Measurements from ENCODE around the gene POU2F1.
A peak's percentile ranks its signal among the peaks of the same experiment; 100 is the strongest.

The POU2F1 gene

GRCh38 chr1:167220537-167221125 lies at the start of gene POU2F1:
Gene POU2F1 (plus strand): TSS chr1:167220886. CDS start chr1:167220898, 12 bp downstream.
- peak; percentile 98 for DNase-seq (ENCODE audit: low read depth)

- DNase-seq (ENCODE audit: low read depth), result no peak
Observed at GRCh38 chr1:167171286-167171929, 49.3 kb upstream of the POU2F1 start.

DNA sequence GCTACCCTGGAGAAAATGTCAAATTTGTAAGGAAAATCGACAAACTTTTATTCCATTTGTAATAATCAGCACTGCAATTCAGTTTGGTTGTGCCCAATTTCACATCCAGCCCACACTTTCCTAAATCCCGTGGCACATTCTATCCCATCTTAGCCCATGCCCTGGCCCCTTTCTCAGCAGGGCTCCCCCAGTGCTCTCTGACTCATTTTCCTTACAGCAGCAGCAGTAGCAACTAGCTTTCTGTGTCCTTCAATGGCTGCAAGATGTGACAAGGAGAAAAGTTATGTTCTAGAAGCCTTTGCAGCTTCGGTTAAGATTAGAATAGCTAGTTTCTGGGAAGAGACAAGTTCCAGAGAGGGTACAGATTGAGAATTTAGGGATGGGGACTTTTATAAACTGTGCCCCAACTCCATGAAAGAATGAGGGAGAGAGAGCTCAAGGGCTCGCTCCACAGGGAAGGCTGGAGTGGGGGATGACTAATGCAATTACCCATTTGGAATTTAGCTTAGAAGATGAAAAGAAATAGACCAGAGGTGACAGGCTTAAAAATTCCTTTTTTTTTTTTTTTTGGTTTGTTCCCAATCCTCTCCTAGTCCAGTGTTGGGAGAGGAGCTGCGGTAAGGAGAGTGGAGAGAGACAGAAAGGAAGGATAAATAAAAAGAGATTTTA lies 47.0 kb upstream of the POU2F1 start:
- DNase-seq (ENCODE audit: low read depth), result no peak

DNA sequence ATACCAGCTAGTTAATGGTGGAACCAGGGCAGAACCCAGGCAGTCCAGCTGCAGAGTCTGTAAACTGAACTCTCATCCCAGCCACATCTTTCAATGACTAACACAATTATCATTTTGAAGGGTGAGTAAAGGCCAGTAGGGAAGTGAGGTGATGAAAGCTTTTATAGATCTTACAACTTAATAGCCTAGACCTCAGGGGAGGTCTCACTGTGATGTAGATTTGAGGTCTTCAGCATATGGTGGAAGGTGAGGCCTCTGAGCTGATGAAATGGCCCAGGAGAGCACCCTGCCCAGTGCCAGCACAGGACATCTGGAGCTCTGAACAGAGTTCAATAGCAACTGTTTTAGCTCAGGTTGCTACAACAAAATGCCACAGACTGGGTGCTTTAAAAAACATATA lies 44.8 kb upstream of the POU2F1 start:
- no peak for DNase-seq (ENCODE audit: low read depth)

- no peak for DNase-seq (ENCODE audit: low read depth)
Observed at GRCh38 chr1:167178831-167179230, 41.9 kb upstream of the POU2F1 start.

GRCh38 chr1:167182571-167183320 lies 37.9 kb upstream of the POU2F1 start:
- no peak for DNase-seq (ENCODE audit: low read depth)

DNA sequence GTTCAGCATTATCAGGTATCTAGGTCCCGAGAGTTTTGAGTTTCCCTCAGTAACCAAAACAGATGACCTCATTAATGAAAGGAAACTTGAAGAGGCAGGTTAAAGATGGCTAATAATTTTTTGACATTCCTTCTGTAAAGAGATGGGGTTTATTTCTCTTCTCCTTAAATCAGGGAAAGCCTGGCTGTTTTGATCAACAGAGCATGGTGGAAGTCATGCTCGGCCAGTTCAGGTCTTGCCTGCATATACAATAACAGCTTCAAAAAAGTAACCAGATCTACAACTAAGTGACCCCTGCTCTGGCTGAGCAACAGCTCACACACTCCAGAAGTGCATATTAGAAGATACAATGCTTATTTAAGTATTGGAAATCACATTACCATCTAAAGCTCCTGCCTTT lies 36.6 kb upstream of the POU2F1 start:
- DNase-seq (ENCODE audit: low read depth), result no peak

GRCh38 chr1:167185062-167185461 lies 35.6 kb upstream of the POU2F1 start:
- DNase-seq (ENCODE audit: low read depth), result no peak

GRCh38 chr1:167185974-167186657 lies 34.6 kb upstream of the POU2F1 start:
- DNase-seq (ENCODE audit: low read depth), result no peak

DNA sequence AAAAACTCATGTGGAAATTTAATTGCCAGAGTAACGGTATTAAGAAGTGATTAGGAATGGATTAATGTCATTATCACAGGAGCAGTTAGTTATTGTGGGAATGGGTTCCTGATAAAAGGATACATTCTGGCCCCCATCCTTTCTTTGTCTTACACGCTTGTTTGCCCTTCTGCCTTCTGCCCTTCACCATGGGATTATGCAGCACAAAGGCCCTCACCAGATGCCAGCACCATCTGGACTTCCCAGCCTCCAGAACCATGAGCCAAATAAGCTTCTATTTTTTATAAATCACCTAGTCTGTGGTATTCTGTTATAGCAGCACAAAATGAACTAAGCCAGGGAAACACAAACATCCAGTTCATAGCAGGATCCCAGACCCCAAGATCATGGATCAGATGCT lies 33.9 kb upstream of the POU2F1 start:
- DNase-seq (ENCODE audit: low read depth), result no peak

DNA sequence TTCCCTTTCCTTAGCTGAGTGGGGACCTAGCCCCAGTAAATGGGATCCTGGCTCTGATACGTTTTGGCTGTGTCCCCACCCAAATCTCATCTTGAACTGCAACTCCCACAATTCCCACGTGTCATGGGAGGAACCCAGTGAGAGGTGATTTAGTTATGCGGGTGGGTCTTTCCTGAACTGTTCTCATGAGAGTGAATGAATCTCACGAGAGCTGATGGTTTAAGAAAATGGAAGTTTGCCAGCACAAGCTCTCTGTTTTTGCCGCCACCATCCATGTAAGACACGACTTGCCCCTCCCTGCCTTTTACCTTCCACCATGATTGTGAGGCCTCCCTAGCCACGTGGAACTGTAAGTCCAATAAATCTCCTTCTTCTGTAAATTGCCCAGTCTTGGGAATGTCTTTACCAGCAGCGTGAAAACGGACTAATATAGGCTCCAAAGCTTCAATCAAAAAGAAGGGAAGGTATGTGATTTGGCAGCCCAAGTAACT lies 29.9 kb upstream of the POU2F1 start:
- no peak for DNase-seq (ENCODE audit: low read depth)

GRCh38 chr1:167191958-167192357 lies 28.7 kb upstream of the POU2F1 start:
- no peak for DNase-seq (ENCODE audit: low read depth)

DNA sequence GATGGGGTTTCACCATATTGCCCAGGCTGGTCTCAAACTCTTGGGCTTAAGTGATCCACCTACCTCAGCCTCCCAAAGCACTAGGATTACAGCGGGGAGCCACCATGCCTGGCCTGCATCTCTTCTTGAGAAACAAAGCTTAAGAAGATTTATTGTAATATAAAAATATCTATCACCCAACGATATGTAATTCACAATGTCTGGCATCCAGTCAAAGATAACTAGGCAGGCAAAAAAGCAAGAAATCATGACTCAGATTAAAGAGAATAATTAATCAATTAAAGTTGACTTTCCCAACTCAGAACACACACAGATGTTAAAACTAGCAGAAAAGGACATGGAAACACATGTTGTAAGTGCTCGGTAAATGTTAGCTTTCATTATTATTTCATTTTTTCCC lies 26.5 kb upstream of the POU2F1 start:
- no peak for DNase-seq (ENCODE audit: low read depth)

- no peak for DNase-seq (ENCODE audit: low read depth)
Observed at GRCh38 chr1:167196166-167196565, 24.5 kb upstream of the POU2F1 start.

- no peak for DNase-seq (ENCODE audit: low read depth)
Observed at GRCh38 chr1:167197236-167197635, 23.4 kb upstream of the POU2F1 start.

GRCh38 chr1:167197692-167198091 lies 23.0 kb upstream of the POU2F1 start:
- no peak for DNase-seq (ENCODE audit: low read depth)

- no peak for DNase-seq (ENCODE audit: low read depth)
Observed at GRCh38 chr1:167198518-167199133, 22.1 kb upstream of the POU2F1 start.

GRCh38 chr1:167199656-167200055 lies 21.0 kb upstream of the POU2F1 start:
- DNase-seq (ENCODE audit: low read depth), result no peak

DNA sequence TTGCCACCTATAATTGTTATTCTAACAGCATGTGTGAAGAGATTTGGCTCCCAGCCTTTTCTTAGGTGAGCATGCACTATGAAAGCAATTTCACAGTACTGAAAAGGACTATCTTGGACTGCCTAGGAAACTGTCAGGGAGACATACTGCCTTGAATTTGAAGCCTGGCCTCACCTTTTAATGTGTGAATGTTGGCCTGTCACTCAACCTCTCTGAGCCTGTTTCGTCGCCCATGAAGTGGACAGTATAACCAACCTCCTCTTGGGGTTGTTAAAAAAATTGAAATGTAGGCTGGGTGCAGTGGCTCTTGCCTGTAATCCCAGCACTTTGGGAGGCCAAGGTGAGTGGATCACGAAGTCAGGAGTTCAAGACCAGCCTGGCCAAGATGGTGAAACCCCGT lies 20.4 kb upstream of the POU2F1 start:
- DNase-seq (ENCODE audit: low read depth), result no peak

DNA sequence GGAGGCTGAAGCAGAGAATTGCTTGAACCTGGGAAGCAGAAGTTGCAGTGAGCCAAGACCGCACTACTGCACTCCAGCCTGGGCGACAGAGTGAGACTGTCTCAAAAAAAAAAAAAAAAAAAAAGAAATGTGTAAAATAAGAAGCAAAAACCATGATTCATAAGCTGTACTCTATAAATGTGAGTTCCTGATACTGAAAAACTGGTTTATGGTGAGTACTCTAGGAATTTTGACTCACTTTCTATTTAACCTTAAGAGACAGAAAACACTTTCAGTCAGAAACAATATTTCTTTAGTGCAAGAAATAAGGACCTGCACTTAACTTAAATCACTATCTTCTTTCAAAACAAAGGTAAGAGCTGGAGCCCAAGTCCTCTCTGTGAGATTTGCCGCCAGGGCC lies 19.9 kb upstream of the POU2F1 start:
- DNase-seq (ENCODE audit: low read depth), result no peak

GRCh38 chr1:167202049-167202448 lies 18.6 kb upstream of the POU2F1 start:
- DNase-seq (ENCODE audit: low read depth), result no peak
